Ectodermal cell (in vitro differentiated cells): ENCODE measurements around the gene ATP13A3.

Experiments used
- H3K27ac ChIP-seq: 2 replicates; pipeline ENCODE4 v1.7.0; 2013; ENCODE audit warnings: mild to moderate bottlenecking, low read depth, low read length; ENCODE audit not compliant: insufficient read depth, poor library complexity, severe bottlenecking
- H3K27me3 ChIP-seq: 2 replicates; pipeline ENCODE4 v1.7.0; 2013; ENCODE audit warnings: mild to moderate bottlenecking, low read length; ENCODE audit not compliant: insufficient read depth, control insufficient read depth, poor library complexity, severe bottlenecking
- H3K36me3 ChIP-seq: one replicate; pipeline ENCODE4 v1.7.0; 2013; ENCODE audit warnings: low read length; ENCODE audit not compliant: control insufficient read depth, insufficient read depth
- H3K4me1 ChIP-seq: one replicate; pipeline ENCODE4 v1.7.0; 2013; ENCODE audit warnings: low read length; ENCODE audit not compliant: control insufficient read depth, insufficient read depth
- H3K4me3 ChIP-seq: 2 replicates; pipeline ENCODE4 v1.7.0; 2013; ENCODE audit warnings: low read depth, low read length, control low read depth; ENCODE audit not compliant: insufficient read depth
- H3K9me3 ChIP-seq: 2 replicates; pipeline ENCODE4 v1.7.0; 2013; ENCODE audit warnings: mild to moderate bottlenecking, low read length, moderate library complexity; ENCODE audit not compliant: control insufficient read depth
- WGBS, 2 experiments: methylation state at CpG; one replicate each; pipeline ENCODE4 v1.1.7; 2013; ENCODE audit warnings: missing lambda C conversion rate in 2 of 2; 5-methylcytosine and 5-hydroxymethylcytosine counted together

The ATP13A3 gene

GRCh38 chr3:194365978-194366490, 120.8 kb downstream of the ATP13A3 start:
- Histone ChIP-seq H3K27me3 (peaks cover 23% of the 10 kb centered on the region), H3K36me3 (no peaks in the 10 kb centered on the region), H3K27ac (no peak overlapping the region), H3K4me3 (no peak overlapping the region), H3K9me3 (no peaks in the 10 kb centered on the region), H3K4me1 (peaks cover 28% of the 10 kb centered on the region)
- 92 to 93% methylated on average over 12 of the region's 12 CpGs for WGBS, 2 experiments

- WGBS, 2 experiments: 88 to 94% methylated on average over 6 of the region's 6 CpGs
- Histone ChIP-seq H3K4me3 (no peak overlapping the region), H3K27ac (no peak overlapping the region), H3K4me1 (peaks cover 24% of the 10 kb centered on the region), H3K27me3 (peaks cover 23% of the 10 kb centered on the region), H3K36me3 (no peaks in the 10 kb centered on the region), H3K9me3 (no peaks in the 10 kb centered on the region)
Measured at GRCh38 chr3:194365526-194365925, 121.3 kb downstream of the ATP13A3 start.

- Histone ChIP-seq H3K4me1 (peaks cover 17% of the 10 kb centered on the region), H3K4me3 (no peak overlapping the region), H3K27me3 (peaks cover 21% of the 10 kb centered on the region), H3K27ac (no peak overlapping the region), H3K36me3 (no peaks in the 10 kb centered on the region), H3K9me3 (no peaks in the 10 kb centered on the region)
- WGBS, 2 experiments: 36 to 44% methylated on average over 20 of the region's 20 CpGs
Measured at GRCh38 chr3:194364652-194365434, 122.0 kb downstream of the ATP13A3 start.

GRCh38 chr3:194364314-194364651, 122.5 kb downstream of the ATP13A3 start:
- peaks cover 16% of the 10 kb centered on the region for H3K27me3 ChIP-seq

GRCh38 chr3:194360568-194360967, 126.2 kb downstream of the ATP13A3 start:
- H3K4me3 ChIP-seq: no peak overlapping the region
- H3K36me3 ChIP-seq: no peaks in the 10 kb centered on the region
- 92% methylated on average over 18 of the region's 18 CpGs for WGBS, 2 experiments
- H3K27me3 ChIP-seq: no peaks in the 10 kb centered on the region
- H3K27ac ChIP-seq: no peak overlapping the region
- H3K4me1 ChIP-seq: peaks cover 7% of the 10 kb centered on the region
- H3K9me3 ChIP-seq: no peaks in the 10 kb centered on the region

More at GRCh38 chr3:194364314-194364651, 122.5 kb downstream of the ATP13A3 start:
- Histone ChIP-seq H3K36me3 (no peaks in the 10 kb centered on the region), H3K4me3 (no peak overlapping the region), H3K4me1 (peaks cover 16% of the 10 kb centered on the region), H3K9me3 (no peaks in the 10 kb centered on the region), H3K27ac (no peak overlapping the region)
- WGBS, 2 experiments: 93 to 96% methylated on average over 3 of the region's 3 CpGs

- no peak overlapping the region for H3K27ac ChIP-seq
- H3K36me3 ChIP-seq: no peaks in the 10 kb centered on the region
- H3K4me3 ChIP-seq: no peak overlapping the region
- 89 to 93% methylated on average over 11 of the region's 11 CpGs for WGBS, 2 experiments
- H3K27me3 ChIP-seq: no peaks in the 10 kb centered on the region
- H3K4me1 ChIP-seq: no peaks in the 10 kb centered on the region
- no peaks in the 10 kb centered on the region for H3K9me3 ChIP-seq
Measured at GRCh38 chr3:194357681-194358080, 129.1 kb downstream of the ATP13A3 start.

- H3K27me3 ChIP-seq: no peaks in the 10 kb centered on the region
- no peaks in the 10 kb centered on the region for H3K9me3 ChIP-seq
- H3K27ac ChIP-seq: no peak overlapping the region
- WGBS, 2 experiments: 93 to 94% methylated on average over 7 of the region's 7 CpGs
- no peaks in the 10 kb centered on the region for H3K36me3 ChIP-seq
- no peak overlapping the region for H3K4me3 ChIP-seq
- H3K4me1 ChIP-seq: no peaks in the 10 kb centered on the region
Measured at GRCh38 chr3:194355379-194355778, 131.4 kb downstream of the ATP13A3 start.

- Histone ChIP-seq H3K27me3 (no peaks in the 10 kb centered on the region), H3K27ac (no peak overlapping the region), H3K36me3 (no peaks in the 10 kb centered on the region), H3K4me1 (no peaks in the 10 kb centered on the region), H3K9me3 (no peaks in the 10 kb centered on the region), H3K4me3 (no peak overlapping the region)
- 91 to 92% methylated on average over 2 of the region's 2 CpGs for WGBS, 2 experiments
Measured at GRCh38 chr3:194354315-194354714, 132.5 kb downstream of the ATP13A3 start.
